HL-60/S4 treated with phorbol 12-myristate 13-acetate at 8.2 ng/mL for 4 days and 3 days (cell line): ENCODE measurements around the gene DDX21.

Experiments used
- in situ Hi-C: fragments of 300-500 bp; cut with MboI; formaldehyde crosslinking; loops from 2 replicates; pipeline ENCODE4 v1.15.0; 2022; ENCODE audit warnings: low sequenced_read_pairs

The DDX21 gene

DNA sequence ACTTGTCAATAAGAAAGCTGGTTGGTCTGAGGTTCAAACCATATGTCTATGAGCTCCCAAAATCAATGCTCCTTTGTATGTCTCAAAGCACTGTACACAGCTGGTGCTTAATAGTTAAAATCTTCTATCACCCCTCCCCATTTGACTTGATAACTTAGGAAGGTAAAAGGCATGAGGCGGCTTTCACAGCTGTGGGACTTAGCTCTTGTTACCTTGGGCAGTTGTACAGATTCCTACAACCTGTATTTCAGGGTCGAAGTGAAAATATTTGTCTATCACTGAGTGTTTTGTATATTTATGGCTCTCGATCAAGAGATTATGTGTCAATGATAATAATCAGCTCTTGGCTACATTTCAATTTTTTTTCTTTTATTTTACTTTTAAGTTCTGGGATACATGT lies 31.6 kb downstream of the DDX21 start:
- in situ Hi-C loops: no loop called here

DNA sequence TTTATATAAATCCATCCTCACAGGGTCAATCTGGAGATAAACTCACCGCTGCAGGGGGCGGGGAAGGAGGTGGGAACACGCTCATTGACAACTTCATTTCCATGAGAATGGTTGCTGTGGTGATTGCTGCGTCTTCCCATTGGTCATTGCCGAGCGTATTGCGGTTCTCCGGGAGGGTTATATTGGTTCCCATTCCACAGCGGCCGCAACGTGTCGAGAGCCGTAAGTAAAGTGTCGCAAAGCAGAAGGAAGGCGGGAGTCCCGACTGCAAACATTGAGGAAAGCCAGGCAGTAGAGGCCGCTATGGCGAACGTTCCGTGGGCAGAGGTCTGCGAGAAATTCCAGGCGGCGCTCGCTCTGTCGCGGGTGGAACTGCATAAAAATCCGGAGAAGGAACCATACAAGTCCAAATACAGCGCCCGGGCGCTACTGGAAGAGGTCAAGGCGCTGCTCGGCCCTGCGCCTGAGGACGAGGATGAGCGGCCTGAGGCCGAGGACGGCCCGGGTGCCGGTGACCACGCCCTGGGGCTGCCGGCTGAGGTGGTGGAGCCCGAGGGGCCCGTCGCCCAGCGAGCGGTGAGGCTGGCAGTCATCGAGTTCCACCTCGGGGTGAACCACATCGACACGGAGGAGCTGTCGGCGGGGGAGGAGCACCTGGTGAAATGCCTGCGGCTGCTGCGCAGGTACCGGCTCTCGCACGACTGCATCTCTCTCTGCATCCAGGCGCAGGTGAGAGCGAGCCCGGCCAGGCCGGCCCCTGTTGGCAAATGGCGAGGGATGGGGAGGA lies 32.8 kb downstream of the DDX21 start, which contains the start of gene KIFBP:
Gene KIFBP, plus strand, starts transcription at position 274 of the 787 bp plus-strand sequence. Its CDS starts 30 bp downstream, at position 304.
- in situ Hi-C loops: no loop called here

DNA sequence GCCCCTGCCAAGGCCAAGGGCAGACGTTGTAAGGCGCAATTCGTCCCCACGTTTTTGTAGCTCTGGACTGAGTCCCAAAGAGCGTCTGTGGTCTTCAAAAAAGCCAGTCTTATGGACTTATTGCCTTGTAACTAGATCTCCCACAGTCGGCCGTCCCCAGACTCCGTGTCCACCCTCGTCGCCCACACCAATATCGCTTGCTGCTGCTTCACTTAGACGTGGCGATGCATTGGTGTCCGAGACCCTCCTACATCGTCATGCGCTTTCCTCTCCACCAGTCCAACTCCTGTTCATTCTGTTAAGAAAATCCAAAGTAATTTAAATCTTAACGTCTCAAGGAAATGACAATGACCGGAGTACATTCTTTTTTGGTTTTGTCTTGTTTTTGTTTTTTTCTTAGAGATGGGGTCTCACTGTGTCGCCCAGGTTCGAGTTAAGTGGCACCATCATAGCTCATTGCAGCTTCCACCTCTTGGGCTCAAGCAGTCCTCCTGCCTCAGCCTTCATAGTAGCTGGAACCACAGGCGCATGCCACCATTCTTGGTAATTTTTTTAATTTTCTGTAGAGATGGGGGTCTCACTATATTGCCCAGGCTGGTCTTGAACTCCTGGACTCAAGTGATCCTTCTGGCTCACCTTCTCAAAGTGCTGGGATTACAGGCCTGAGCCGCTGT lies 33.5 kb downstream of the DDX21 start:
- in situ Hi-C loops: no loop called here

DNA sequence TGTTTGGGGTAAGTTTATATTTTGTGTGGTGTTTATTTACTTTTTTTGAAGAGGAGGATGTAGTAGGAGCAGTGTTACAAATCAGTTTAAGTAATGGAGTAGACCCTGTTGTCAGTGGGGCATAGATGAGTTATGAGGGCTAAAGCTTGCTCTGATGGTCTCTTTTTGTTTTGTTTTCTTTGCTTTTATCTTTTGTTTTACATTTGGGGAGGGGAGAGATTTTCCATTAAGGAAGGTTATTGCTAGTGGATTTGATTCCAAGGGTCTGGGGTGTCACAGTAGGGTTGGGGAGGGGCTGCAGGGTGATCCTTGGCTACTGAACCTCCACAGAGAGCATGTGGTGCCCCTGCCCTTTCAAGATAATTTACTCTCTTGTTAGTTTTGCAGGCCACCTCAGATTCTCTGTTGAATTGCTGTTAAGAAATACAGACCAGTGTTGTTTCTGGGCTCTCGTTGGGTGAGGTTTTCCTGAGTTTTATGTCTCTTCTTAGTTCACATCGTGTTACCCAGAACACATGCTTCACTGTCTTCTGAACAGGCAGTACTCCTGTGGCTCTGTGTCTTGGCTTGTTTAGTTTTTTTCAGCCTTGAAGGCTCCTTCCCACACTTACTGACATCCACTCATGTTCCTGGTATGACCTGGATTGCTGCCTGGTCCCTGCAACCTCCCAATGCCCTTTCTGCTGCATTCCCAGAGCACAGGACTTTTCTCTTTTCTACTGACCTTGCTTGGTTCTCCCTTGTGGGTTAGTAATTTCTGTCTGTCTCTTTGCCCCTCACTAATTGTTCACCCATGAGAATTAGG lies 36.9 kb downstream of the DDX21 start:
- in situ Hi-C loops: no loop called here

DNA sequence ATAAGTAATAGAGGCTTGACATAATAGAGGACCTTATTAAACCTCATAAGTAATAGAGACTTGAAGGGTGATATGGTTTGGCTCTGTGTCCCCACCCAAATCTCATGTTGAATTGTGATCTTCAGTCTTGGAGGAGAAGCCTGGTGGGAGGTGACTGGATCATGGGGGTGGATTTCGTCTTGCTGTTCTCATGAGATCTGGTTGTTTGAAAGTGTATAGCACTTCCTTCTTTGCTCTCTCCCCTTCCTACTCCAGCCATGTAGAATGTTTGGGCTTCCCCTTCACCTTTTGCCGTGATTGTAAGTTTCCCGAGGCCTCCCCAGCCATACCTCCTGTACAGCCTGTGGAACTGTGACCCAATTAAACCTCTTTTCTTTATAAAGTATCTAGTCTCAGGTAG lies 41.2 kb downstream of the DDX21 start:
- in situ Hi-C loops: no loop called here

DNA sequence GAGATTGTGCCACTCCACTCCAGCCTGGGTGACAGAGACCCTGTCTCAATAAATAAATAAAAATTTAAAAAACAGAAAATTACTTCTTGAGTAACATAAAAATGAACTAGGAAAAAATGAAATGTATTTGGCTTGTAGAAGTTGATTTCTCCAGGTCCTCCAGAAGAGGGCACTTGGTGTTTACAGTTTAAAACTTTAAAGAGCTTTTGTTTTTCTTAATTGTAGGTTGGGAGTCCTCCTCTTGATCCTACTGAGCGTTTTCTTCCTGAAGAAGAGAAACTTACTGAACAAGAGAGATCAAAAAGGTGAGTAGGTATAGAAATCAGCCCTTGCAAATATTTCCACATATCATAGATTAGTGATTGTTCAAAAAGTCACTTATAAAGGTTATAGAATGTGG lies 48.9 kb downstream of the DDX21 start:
- in situ Hi-C loops: no loop called here

GRCh38 chr10:69005704-69006485 lies 49.9 kb downstream of the DDX21 start:
- in situ Hi-C loops: no loop called here

- in situ Hi-C loops: no loop called here
These were observed 51.3 kb downstream of the DDX21 start for GRCh38 chr10:69007260-69007659.

DNA sequence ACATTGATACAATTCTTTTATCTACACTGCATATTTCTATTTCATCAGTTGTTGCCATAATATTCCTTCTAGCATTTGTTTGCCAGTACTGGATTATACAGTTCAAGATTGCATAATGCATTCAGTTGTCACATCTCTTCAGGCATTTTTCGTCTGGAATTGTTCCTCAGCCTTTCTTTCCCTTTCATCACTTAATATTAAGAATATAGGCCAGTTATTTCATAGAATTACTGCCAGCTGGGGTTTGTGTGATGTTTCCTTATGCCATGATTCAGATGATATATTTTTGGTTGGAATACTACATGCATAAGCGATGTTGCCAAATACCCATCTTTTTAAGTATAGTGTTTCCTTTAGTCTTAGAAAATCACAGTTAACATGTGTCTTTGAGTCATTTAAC lies 53.4 kb downstream of the DDX21 start:
- in situ Hi-C loops: no loop called here

DNA sequence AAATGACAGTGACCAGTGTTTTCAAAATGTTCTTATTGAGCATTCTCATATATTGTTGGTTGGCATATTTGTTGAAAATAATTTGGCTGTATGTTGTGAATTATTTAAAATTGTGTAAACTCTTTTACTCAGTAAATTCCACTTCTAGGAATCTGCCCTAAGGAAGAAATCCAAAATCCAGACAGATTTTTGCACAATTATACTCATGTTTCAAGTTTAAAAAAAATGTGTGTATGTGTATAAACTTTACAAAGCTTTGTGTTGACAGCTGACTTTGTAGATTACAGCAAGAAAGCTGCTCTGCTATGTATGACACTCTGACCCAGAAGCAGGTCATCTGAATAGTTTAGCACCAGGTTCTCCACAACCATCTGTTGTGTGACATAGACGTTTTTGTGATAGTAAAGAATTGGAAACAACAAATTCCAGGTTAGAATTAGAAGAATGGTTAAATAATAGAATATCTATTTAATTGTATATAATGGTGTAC lies 54.2 kb downstream of the DDX21 start:
- in situ Hi-C loops: loop anchor here (10.0 kb wide), 1 partner anchor 85 kb away; no protein-coding TSS in a partner anchor

DNA sequence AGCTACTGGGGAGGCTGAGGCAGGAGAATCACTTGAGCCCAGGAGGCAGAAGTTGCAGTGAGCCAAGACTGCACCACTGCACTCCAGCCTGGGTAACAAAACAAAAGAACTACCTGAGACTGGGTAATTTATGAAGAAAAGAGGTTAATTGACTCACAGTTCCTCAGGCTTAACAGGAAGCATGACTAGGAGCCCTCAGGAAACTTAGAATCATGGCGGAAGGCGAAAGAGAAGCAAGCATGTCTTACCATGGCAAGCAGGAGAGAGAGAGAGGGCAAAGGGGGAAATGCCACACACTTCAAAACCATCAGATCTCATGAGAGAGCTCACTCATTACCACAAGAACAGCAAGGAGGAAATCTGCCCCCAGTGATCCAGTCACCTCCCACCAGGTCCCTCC lies 56.8 kb downstream of the DDX21 start:
- in situ Hi-C loops: loop anchor here (10.0 kb wide), 1 partner anchor 82 kb away; no protein-coding TSS in a partner anchor

- in situ Hi-C loops: loop anchor here (10.0 kb wide), 1 partner anchor 81 kb away; no protein-coding TSS in a partner anchor
These were observed 58.2 kb downstream of the DDX21 start for GRCh38 chr10:69014171-69014570.

DNA sequence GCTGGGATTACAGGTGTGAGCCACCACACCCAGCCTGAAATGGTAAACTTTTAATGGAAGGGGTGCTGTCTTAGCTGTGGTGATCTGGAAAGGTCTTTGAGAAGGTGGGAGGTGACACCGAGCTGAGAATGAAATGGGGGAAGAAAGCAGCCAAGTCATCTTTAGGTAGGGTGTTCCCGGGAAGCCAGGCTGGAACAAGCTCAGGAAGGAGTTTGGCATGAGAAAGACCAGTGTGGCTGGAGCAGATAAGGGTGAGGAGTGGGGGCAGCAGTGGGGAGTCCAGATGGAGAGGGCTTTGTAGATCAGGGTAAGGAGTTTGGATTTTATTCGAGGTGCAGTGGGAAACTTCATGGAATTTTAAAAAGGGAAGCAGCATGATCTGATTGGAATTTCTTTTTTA lies 62.6 kb downstream of the DDX21 start:
- in situ Hi-C loops: loop anchor here (10.0 kb wide), 1 partner anchor 76 kb away; no protein-coding TSS in a partner anchor

GRCh38 chr10:69022611-69023010 lies 66.6 kb downstream of the DDX21 start:
- in situ Hi-C loops: no loop called here

- in situ Hi-C loops: no loop called here
These were observed 69.5 kb downstream of the DDX21 start for GRCh38 chr10:69025370-69025896.

GRCh38 chr10:69033256-69033655 lies 77.3 kb downstream of the DDX21 start:
- in situ Hi-C loops: no loop called here
